D721Med (cell line): ENCODE measurements around the gene VAMP1.
"Not testable (repeated sequence)": the region's sequence is repeated elsewhere in the genome, so short reads cannot be mapped to it uniquely, and the experiment has no call there.

ENCODE experiments used
- DNase-seq: peaks from one replicate; pipeline ENCODE4 v3.0.0; 2011; ENCODE audit warnings: low spot score; ENCODE audit not compliant: insufficient read length
- FAIRE-seq: peaks from 2 replicates; lab custom pipeline; 2011; peaks lifted over from hg19 to GRCh38; lab: Jason Lieb, UNC
- TF ChIP-seq, protein P1 (sequence below): IDR thresholded peaks from 2 replicates; pipeline ENCODE4 v1.5.1; 2012; ENCODE audit warnings: mild to moderate bottlenecking, control low read depth; ENCODE audit not compliant: insufficient read depth; ENCODE audit errors: missing control alignments

VAMP1 gene

DNA sequence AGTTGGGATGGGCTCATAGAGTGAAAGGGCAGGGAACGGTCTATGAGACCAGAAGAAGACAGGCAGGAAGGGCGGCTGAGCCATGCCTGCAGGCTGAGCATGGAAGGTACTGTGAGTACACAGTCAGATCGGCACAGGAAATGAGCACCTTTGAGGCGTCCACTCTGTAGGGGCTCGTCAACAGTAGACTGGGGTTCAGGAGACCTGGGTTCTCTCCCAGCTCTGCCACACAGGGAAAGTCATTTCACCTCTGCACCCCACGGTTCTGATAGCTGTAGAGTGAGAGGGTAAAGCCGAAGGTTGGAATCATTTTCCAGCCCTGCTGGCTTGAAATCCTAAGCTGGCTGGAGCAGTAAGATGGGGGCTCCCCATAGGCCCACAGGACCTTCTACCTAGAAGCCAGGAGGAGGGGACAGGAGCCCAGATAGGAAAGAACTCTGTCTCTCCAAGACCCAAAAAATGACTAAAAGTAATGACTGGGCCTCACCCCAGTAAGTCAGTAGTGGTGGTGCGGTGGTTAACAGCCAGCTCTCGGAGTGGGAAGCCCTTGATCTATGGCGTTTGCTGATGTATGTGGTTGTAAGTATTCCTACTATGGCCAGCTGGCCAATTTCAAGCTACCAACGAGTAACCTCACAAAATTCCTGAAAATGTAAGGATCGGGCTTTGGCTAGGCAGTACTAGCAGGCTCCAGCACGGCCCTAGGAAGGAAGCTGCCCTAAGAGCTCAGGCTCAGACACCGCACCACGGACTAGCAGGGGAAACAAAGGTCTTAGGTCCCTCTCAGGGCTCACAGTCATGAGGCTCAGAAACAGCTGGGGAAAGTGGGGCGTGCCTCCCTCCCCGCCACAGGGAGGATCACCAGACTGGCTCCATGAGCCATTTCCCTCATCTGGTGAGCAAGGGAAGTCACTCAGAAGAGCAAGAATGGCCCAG lies 36.0 kb downstream of the VAMP1 start:
- DNase-seq = no peak
- TF ChIP-seq, protein P1, sequence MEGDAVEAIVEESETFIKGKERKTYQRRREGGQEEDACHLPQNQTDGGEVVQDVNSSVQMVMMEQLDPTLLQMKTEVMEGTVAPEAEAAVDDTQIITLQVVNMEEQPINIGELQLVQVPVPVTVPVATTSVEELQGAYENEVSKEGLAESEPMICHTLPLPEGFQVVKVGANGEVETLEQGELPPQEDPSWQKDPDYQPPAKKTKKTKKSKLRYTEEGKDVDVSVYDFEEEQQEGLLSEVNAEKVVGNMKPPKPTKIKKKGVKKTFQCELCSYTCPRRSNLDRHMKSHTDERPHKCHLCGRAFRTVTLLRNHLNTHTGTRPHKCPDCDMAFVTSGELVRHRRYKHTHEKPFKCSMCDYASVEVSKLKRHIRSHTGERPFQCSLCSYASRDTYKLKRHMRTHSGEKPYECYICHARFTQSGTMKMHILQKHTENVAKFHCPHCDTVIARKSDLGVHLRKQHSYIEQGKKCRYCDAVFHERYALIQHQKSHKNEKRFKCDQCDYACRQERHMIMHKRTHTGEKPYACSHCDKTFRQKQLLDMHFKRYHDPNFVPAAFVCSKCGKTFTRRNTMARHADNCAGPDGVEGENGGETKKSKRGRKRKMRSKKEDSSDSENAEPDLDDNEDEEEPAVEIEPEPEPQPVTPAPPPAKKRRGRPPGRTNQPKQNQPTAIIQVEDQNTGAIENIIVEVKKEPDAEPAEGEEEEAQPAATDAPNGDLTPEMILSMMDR = no peak
- FAIRE-seq = no peak

DNA sequence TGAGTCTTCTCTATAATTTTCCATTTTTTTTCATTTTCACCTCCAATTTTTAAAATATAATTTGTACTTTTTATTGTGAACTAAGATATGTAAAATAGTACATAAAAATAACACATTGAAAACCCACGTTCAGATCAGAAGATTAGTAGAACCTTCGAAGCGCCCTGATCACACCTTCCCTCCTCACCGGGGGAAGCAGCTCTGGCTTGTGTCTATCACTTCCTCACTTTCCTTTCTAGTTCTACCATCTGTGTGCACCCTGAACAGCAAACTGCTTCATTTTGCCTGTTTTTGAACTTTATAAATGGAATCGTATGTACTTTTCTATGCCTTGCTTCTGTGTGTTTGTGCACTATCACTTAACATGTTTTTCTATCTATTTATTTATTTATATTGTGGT lies 37.5 kb downstream of the VAMP1 start:
- FAIRE-seq (no peak), DNase-seq (no peak)
- TF ChIP-seq, protein P1 = no peak

DNA sequence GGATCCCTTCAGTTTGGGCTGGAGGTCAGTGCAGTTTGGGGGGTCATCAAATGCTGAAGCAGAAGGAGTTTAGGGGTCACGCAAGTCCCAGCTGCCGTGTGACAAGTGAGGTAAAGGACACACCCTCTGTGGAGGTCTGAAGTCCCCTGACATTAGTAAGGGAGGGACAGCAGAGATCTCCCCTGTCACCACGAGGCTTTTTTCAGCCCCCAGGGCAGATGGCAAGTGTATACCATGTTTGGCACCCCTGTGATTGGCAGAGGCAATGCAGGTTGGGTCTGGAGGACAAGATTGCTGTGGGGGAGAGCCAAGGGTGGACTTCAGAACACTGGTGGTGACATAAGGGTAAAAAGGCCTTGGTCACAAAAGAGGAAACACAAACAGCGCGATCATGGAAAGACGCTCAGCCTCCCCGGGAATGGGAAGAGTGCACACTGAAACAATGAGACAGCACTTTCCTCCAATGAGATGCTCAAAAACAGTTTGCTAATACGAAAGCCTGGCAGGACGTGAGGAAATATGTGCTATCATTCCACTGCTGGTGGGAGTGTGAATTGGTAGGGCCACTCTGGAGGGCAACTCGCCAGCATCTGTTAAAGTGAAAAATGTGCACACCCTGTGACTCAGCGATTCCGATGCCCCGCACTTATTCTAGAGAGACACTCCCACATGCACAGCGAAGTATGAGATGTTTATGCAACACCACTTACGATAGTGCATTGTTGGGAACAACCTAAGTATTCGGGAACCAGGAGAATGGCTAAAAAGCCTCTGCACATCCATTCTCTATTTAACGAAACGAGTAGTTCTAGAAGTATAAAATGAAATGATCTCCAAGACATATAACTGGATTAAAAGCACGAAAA lies 40.1 kb downstream of the VAMP1 start:
- FAIRE-seq (no peak), DNase-seq (no peak)
- TF ChIP-seq, protein P1 = no peak

DNA sequence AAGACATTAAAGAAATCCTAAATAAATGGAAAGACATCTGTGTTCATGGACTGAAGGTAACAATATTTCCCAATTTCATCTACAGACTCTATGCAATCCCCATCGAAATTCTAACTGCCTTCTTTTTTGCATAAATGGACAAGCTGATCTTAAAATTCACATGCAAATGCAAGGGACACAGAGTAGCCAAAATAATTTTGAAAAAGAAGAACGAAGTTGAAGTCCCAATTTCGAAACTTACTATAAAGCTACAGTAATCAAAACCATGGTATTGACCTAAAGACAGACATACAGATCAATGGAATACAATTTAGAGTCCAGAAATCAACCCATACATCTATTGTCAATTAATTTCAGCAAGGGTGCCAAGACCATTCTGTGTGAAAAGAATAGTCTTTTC lies 42.2 kb downstream of the VAMP1 start:
- TF ChIP-seq, protein P1 = no peak
- DNase-seq = no peak
- no peak for FAIRE-seq

DNA sequence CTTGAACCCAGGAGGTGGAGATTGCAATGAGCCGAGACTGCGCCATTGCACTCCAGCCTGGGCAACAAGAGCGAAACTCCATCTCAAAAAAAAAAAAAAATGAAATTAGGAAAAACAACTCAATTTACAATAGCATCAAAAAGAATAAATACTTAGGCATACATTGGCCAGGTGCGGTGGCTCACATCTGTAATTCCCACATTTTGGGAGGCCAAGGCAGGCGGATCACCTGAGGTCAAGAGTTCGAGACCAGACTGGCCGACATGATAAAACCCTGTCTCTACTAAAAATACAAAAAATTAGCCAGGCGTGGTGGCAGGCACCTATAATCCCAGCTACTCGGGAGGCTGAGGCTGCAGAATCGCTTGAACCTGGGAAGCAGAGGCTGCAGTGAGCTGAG lies 42.7 kb downstream of the VAMP1 start:
- not testable (repeated sequence) for FAIRE-seq, DNase-seq

DNA sequence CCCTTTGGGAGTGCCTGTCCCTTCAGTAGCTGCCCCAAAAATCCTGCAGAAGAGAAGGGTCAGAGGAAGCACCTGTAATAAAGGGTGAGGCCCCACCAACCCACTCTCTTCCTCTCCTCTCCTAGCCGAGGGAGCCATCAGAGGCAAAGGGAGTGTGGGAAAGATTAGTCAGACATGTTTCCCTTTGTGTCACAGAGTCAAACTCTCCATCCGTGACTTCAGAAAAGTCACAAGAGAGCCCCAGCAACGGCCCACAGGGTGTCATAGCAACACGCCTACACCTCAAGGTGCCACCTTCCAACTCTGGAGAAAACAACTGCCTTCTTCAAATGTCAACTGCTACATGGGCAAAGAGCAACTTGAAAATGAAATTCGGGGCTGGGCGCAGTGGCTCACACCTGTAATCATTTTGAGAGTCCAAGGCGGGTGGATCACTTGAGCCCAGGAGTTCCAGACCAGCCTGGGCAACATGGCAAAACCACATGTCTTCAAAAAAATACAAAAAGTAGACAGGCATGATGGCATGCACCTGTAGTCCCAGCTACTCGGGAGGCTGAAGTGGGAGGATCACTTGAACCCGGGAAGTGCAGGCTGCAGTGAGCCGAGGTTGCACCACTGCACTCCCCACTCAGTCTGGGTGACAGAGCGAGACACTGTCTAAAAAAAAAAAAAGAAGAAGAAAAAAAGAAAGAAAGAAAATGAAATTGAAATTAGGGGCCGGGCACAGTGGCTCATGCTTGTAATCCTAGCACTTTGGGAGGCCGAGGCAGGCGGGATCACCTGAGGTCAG lies 43.4 kb downstream of the VAMP1 start:
- FAIRE-seq = no peak
- DNase-seq = no peak
- TF ChIP-seq, protein P1 = no peak
